ENCODE data around the gene MRPS31.

DNA sequence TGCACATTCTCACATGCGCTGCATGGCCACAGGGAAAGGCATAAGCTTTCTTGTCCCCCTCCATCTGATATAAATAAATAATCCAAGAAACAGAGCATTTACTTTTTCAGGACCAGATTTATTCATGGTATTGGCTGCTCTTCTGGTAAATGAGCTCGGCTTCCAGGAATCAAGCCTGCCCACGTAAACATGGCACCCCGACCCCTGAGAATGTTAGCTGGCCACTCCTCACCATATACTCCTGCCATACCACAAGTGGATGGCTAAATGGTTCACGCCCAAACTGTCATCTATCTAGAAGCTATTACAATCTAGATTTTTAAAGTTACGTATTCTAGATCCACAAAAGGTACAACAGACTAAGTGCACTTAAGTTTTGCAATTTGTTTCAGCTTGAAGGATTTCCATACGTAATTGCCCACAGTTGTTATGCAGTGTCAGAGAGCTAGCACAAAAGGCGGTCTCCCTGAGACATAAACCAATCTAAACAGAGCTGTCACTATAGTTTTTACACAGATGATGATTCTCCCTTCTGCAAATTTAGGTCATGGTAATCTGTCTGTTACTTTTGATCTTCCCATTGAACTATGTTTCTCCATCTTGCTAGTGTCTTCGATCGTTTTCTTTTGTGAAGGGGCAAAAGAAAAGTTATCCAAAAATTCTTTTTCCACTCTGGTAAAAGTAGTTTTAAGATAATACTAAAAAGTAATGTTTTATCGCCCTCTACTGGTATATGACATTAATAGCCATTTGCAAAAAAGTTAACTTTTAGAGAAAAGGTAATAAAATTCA is 88.3 kb downstream of the MRPS31 start:
- TF ChIP-seq, protein P1, sequence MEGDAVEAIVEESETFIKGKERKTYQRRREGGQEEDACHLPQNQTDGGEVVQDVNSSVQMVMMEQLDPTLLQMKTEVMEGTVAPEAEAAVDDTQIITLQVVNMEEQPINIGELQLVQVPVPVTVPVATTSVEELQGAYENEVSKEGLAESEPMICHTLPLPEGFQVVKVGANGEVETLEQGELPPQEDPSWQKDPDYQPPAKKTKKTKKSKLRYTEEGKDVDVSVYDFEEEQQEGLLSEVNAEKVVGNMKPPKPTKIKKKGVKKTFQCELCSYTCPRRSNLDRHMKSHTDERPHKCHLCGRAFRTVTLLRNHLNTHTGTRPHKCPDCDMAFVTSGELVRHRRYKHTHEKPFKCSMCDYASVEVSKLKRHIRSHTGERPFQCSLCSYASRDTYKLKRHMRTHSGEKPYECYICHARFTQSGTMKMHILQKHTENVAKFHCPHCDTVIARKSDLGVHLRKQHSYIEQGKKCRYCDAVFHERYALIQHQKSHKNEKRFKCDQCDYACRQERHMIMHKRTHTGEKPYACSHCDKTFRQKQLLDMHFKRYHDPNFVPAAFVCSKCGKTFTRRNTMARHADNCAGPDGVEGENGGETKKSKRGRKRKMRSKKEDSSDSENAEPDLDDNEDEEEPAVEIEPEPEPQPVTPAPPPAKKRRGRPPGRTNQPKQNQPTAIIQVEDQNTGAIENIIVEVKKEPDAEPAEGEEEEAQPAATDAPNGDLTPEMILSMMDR (IDR thresholded peaks at IDR 0.05), result peak; percentile 11 to 65 (median 57)
- TF ChIP-seq POLR2A (IDR thresholded peaks at IDR 0.05), result no peak
